Liver (tissue), 3 donors: ENCODE data around the gene HSPB9.
"Not testable (repeated sequence)": the region's sequence is repeated elsewhere in the genome, so short reads cannot be mapped to it uniquely, and the experiment has no call there.

Source experiments
- ATF3 ChIP-seq: IDR thresholded peaks from 2 replicates; pipeline ENCODE4 v1.6.1; 2016; ENCODE audit warnings: antibody characterized with exemption
- CTCF ChIP-seq: fragments of 150-350 bp; IDR thresholded peaks from 2 replicates; pipeline ENCODE4 v1.5.1; 2017; ENCODE audit warnings: improper control_type of control experiment, low read depth, low read length; ENCODE audit not compliant: missing input control
- FOXA1 ChIP-seq: IDR thresholded peaks from 2 replicates; pipeline ENCODE4 v1.6.1; 2016; ENCODE audit warnings: antibody characterized with exemption
- MAX ChIP-seq: IDR thresholded peaks from 2 replicates; pipeline ENCODE4 v1.6.1; 2016; ENCODE audit warnings: antibody characterized with exemption
- NR2F2 ChIP-seq: IDR thresholded peaks from 2 replicates; pipeline ENCODE4 v1.6.1; 2016; ENCODE audit warnings: antibody characterized with exemption
- RAD21 ChIP-seq, 2 donors: IDR thresholded peaks; 2 replicates each; pipeline ENCODE4 v1.6.1; 2016; ENCODE audit warnings: antibody characterized with exemption in 2 of 2, mild to moderate bottlenecking in 2 of 2
- REST ChIP-seq: IDR thresholded peaks from 2 replicates; pipeline ENCODE4 v1.6.1; 2016; ENCODE audit warnings: antibody characterized with exemption, mild to moderate bottlenecking
- SP1 ChIP-seq: IDR thresholded peaks from 2 replicates; pipeline ENCODE4 v1.6.1; 2018; ENCODE audit warnings: antibody characterized with exemption, mild to moderate bottlenecking
- TAF1 ChIP-seq: conservative IDR thresholded peaks from 2 replicates; pipeline ENCODE4 v1.6.1; 2016; ENCODE audit warnings: antibody characterized with exemption, mild to moderate bottlenecking
- YY1 ChIP-seq: IDR thresholded peaks from 2 replicates; pipeline ENCODE4 v1.6.1; 2016; ENCODE audit warnings: antibody characterized with exemption, mild to moderate bottlenecking
- donor health status: healthy.
- donor health status: healthy.

- not testable (repeated sequence) for TF ChIP-seq CTCF; TAF1; YY1; MAX; FOXA1; SP1; RAD21 (IDR thresholded peaks at IDR 0.05); ATF3; NR2F2; REST
Observed at GRCh38 chr17:42143138-42143537, 20.5 kb downstream of the HSPB9 start.
